ENCODE results near the gene CCNB2.

GRCh38 chr15:59166166-59166565, 61.2 kb downstream of the CCNB2 start:
- no peak for TF ChIP-seq CTCF (conservative IDR thresholded peaks at IDR 0.05; ENCODE audit: low read depth, low read length)
- TF ChIP-seq EZH2 (IDR thresholded peaks at IDR 0.05; ENCODE audit: borderline replicate concordance, low read depth, low read length, poor library complexity, severe bottlenecking), result no peak
